H1 (cell line): Measurements from ENCODE around the gene EFEMP2. TPM values are rescaled to one million over a fixed set of nuclear protein-coding genes. Genes with fewer than 3 reads are reported as not detected.

Experiments
- CTCF ChIA-PET: fragments of 300-600 bp; sonication (Branson Sonifier 250); formaldehyde crosslinking; loops from one replicate; lab custom pipeline; 2021; ENCODE audit not compliant: partially characterized antibody; lab: Charles Lee
- POLR2A ChIA-PET: fragments of 300-600 bp; sonication (Branson Sonifier 250); formaldehyde crosslinking; loops from one replicate; lab custom pipeline; 2021; ENCODE audit warnings: inconsistent platforms; ENCODE audit not compliant: partially characterized antibody; lab: Charles Lee
- DNase-seq, 2 experiments: peaks; one replicate each; pipeline versions ENCODE4 v3.0.0 to v3.0.0-alpha.2; 2010 to 2022; ENCODE audit warnings: low spot score in 2 of 2, low read depth in 1 of 2, mixed read lengths in 1 of 2
- FAIRE-seq: peaks from 2 replicates; lab custom pipeline; 2011; peaks lifted over from hg19 to GRCh38; lab: Jason Lieb, UNC
- H2AFZ ChIP-seq: 2 replicates; pipeline ENCODE4 v1.8.1; 2012; ENCODE audit warnings: low read length, inconsistent platforms
- H2AK5ac ChIP-seq: 2 replicates; pipeline ENCODE4 v1.6.1; 2013; ENCODE audit warnings: low read depth, low read length
- H2BK120ac ChIP-seq: replicated peaks from 2 replicates; pipeline ENCODE3; 2013; ENCODE audit warnings: low read depth, low read length, inconsistent platforms
- H2BK12ac ChIP-seq: 2 replicates; pipeline ENCODE4 v1.6.1; 2013; ENCODE audit warnings: low read depth, low read length
- H2BK15ac ChIP-seq: 2 replicates; pipeline ENCODE4 v1.6.1; 2013; ENCODE audit warnings: low read length
- H2BK20ac ChIP-seq: 2 replicates; pipeline ENCODE4 v1.6.1; 2013; ENCODE audit warnings: low read length
- H2BK5ac ChIP-seq: 2 replicates; pipeline ENCODE4 v1.6.1; 2013; ENCODE audit warnings: low read depth, low read length
- H3K14ac ChIP-seq: 2 replicates; pipeline ENCODE4 v1.6.1; 2013; ENCODE audit warnings: inconsistent platforms; ENCODE audit not compliant: insufficient read length
- H3K18ac ChIP-seq: 2 replicates; pipeline ENCODE4 v1.6.1; 2013; ENCODE audit warnings: low read length; ENCODE audit errors: extremely low read depth
- H3K23ac ChIP-seq: 2 replicates; pipeline ENCODE4 v1.6.1; 2013; ENCODE audit warnings: inconsistent platforms; ENCODE audit not compliant: insufficient read length
- H3K23me2 ChIP-seq: 2 replicates; pipeline ENCODE4 v1.6.1; 2013; ENCODE audit warnings: low read depth, low read length
- H3K27ac ChIP-seq: 2 replicates; pipeline ENCODE4 v1.6.1; 2011; ENCODE audit warnings: low read depth, low read length, inconsistent platforms
- H3K27me3 ChIP-seq, 4 experiments: replicated peaks in 1 of 4; 1 replicate in 1 of 4; 2 replicates in 3 of 4; pipeline versions ENCODE4 v1.6.1 to v1.8.1; 2011 to 2013; ENCODE audit warnings: low read length in 3 of 4, mild to moderate bottlenecking in 3 of 4, inconsistent platforms in 2 of 4, mixed read lengths in 2 of 4, moderate library complexity in 1 of 4; ENCODE audit not compliant: control insufficient read depth in 3 of 4, insufficient read depth in 3 of 4; ENCODE audit errors: extremely low read depth in 1 of 4
- H3K36me3 ChIP-seq, 4 experiments: 2 replicates each; pipeline versions ENCODE4 v1.6.1 to v1.8.1; 2011 to 2013; ENCODE audit warnings: mild to moderate bottlenecking in 4 of 4, low read length in 3 of 4, moderate library complexity in 2 of 4, control low read depth in 1 of 4, inconsistent platforms in 1 of 4; ENCODE audit not compliant: insufficient read depth in 4 of 4, control insufficient read depth in 2 of 4
- H3K4ac ChIP-seq: replicated peaks from 2 replicates; pipeline ENCODE3; 2013; ENCODE audit warnings: low read length, low read depth, mixed read lengths, inconsistent platforms; ENCODE audit not compliant: insufficient read length
- H3K4me1 ChIP-seq, 4 experiments: replicated peaks in 1 of 4; 1 replicate in 1 of 4; 2 replicates in 3 of 4; pipeline versions ENCODE4 v1.6.1 to v1.8.1; 2011 to 2013; ENCODE audit warnings: low read length in 3 of 4, inconsistent platforms in 2 of 4, mixed read lengths in 1 of 4; ENCODE audit not compliant: insufficient read depth in 4 of 4, control insufficient read depth in 3 of 4
- H3K4me2 ChIP-seq, 2 experiments: 2 replicates each; pipeline versions ENCODE4 v1.6.1 to v1.8.1; 2011 to 2013; ENCODE audit warnings: low read depth in 2 of 2, low read length in 2 of 2, control low read depth in 1 of 2, inconsistent platforms in 1 of 2, mild to moderate bottlenecking in 1 of 2; ENCODE audit not compliant: insufficient read depth in 1 of 2
- H3K4me3 ChIP-seq, 4 experiments: fragments of 200-600, 300-600 bp in 1 of 4; sonication (generic), shearing (Covaris generic), sonication (Bioruptor Twin) in 1 of 4; 2 replicates each; pipeline versions ENCODE4 v1.5.1 to v1.8.1; 2011 to 2016; ENCODE audit warnings: low read length in 4 of 4, low read depth in 3 of 4, control low read depth in 2 of 4, inconsistent platforms in 2 of 4, mild to moderate bottlenecking in 2 of 4, mixed read lengths in 1 of 4, moderate library complexity in 1 of 4; ENCODE audit not compliant: insufficient read depth in 2 of 4; ENCODE audit errors: extremely low read depth in 1 of 4
- H3K56ac ChIP-seq: replicated peaks from 2 replicates; pipeline ENCODE3; 2013; ENCODE audit warnings: low read depth, mild to moderate bottlenecking, mixed read lengths, low read length, inconsistent platforms; ENCODE audit not compliant: insufficient read length
- H3K79me1 ChIP-seq: 2 replicates; pipeline ENCODE4 v1.6.1; 2013; ENCODE audit warnings: low read depth, low read length, control low read depth
- H3K79me2 ChIP-seq, 2 experiments: 2 replicates each; pipeline versions ENCODE4 v1.6.1 to v1.8.1; 2012 to 2013; ENCODE audit warnings: low read length in 2 of 2, mild to moderate bottlenecking in 2 of 2, inconsistent platforms in 1 of 2; ENCODE audit not compliant: insufficient read depth in 2 of 2, control insufficient read depth in 1 of 2
- H3K9ac ChIP-seq, 4 experiments: replicated peaks in 1 of 4; 1 replicate in 1 of 4; 2 replicates in 3 of 4; pipeline versions ENCODE4 v1.6.1 to v1.8.1; 2011 to 2013; ENCODE audit warnings: low read depth in 3 of 4, low read length in 3 of 4, control low read depth in 2 of 4, mild to moderate bottlenecking in 2 of 4, moderate library complexity in 2 of 4, inconsistent platforms in 1 of 4; ENCODE audit errors: extremely low read depth in 1 of 4
- H3K9me3 ChIP-seq, 2 experiments: 2 replicates each; pipeline versions ENCODE4 v1.6.1 to v1.8.1; 2012 to 2013; ENCODE audit warnings: mild to moderate bottlenecking in 2 of 2, moderate library complexity in 2 of 2, control low read depth in 1 of 2, inconsistent platforms in 1 of 2, low read depth in 1 of 2, low read length in 1 of 2, mixed read lengths in 1 of 2; ENCODE audit not compliant: insufficient read depth in 2 of 2
- H4K20me1 ChIP-seq, 2 experiments: replicated peaks in 1 of 2; 2 replicates each; pipeline versions ENCODE3 to v1.8.1; 2011 to 2013; ENCODE audit warnings: inconsistent platforms in 2 of 2, low read length in 2 of 2, mild to moderate bottlenecking in 1 of 2; ENCODE audit not compliant: insufficient read depth in 2 of 2, control insufficient read depth in 1 of 2
- H4K5ac ChIP-seq: 2 replicates; pipeline ENCODE4 v1.6.1; 2013; ENCODE audit warnings: low read length, low read depth, mixed read lengths, inconsistent platforms; ENCODE audit not compliant: insufficient read length
- H4K8ac ChIP-seq: 2 replicates; pipeline ENCODE4 v1.8.0; 2013; ENCODE audit warnings: mild to moderate bottlenecking, moderate library complexity, low read length, inconsistent platforms; ENCODE audit not compliant: insufficient read depth; ENCODE audit errors: extremely low read depth
- H4K91ac ChIP-seq: replicated peaks from 2 replicates; pipeline ENCODE3; 2013; ENCODE audit warnings: low read length, mixed read lengths, inconsistent platforms; ENCODE audit not compliant: insufficient read length
- POLR2A ChIP-seq, 2 experiments: IDR thresholded peaks; 1 replicate in 1 of 2; 2 replicates in 1 of 2; pipeline ENCODE4 v1.6.1; 2011; ENCODE audit warnings: low read depth in 2 of 2, low read length in 2 of 2, mild to moderate bottlenecking in 2 of 2; ENCODE audit errors: control extremely low read depth in 1 of 2
- SUZ12 ChIP-seq: fragments of 200-600 bp; sonication (generic); IDR thresholded peaks from 2 replicates; pipeline ENCODE4 v1.6.1; 2012; ENCODE audit warnings: mild to moderate bottlenecking, inconsistent platforms, low read length, moderate library complexity, mixed read lengths
- WGBS, 2 experiments: shearing (Covaris generic) in 1 of 2; methylation state at CpG; one replicate each; pipeline versions ENCODE4 v1.1.6 to v1.1.7; 2013 to 2015; ENCODE audit warnings: low lambda C conversion rate in 2 of 2, mixed read lengths in 2 of 2, inconsistent platforms in 1 of 2, low coverage in 1 of 2, missing lambda C conversion rate in 1 of 2; ENCODE audit not compliant: insufficient replicate concordance in 2 of 2, insufficient coverage in 1 of 2, insufficient read length in 1 of 2; ENCODE audit errors: extremely low coverage in 1 of 2, missing lambda C conversion rate in 1 of 2; 5-methylcytosine and 5-hydroxymethylcytosine counted together
- polyA plus RNA-seq, 7 experiments: library from polyadenylated mRNA; depleted of rRNA in 3 of 7; stranded (reverse) in 5 of 7; unstranded in 2 of 7; fragments of >200 nt in 5 of 7; fragments of 200-250 nt in 2 of 7; gene quantifications; 1 replicate in 5 of 7; 2 replicates in 1 of 7; 4 replicates in 1 of 7; pipeline versions ENCODE4 v1.2.1 to v1.2.3, GENCODE V29; 2011 to 2013; ENCODE audit warnings: missing spikeins in 2 of 7, mixed read lengths in 2 of 7
- total RNA-seq: library from RNA; stranded (reverse); fragmentation: NEBNext Ultra II Directional; extraction: Animal tissue kit (Norgen Biotek cat#: 25700); gene quantifications from 2 replicates; pipeline ENCODE4 v1.2.1, GENCODE V29; 2021

EFEMP2 gene
- total and polyA plus RNA-seq, 2 of the 8 experiments (the other 6 are each of a cell fraction or from before 2014, with no cell fraction given), result 8.8 to 17.2 TPM

GRCh38 chr11:65880027-65880426 is 7.4 kb upstream of the EFEMP2 start:
- no peak overlapping the region for H2BK15ac ChIP-seq
- H3K14ac ChIP-seq, result no peak overlapping the region
- H3K36me3 ChIP-seq, result peaks cover 5 to 16% (median 12%) of the 10 kb centered on the region in 4 experiments; a peak in 7 of 8 replicates
- H4K91ac ChIP-seq, result no peak overlapping the region
- H2BK12ac ChIP-seq, result no peak overlapping the region
- no peak overlapping the region for H3K4ac ChIP-seq
- H3K23ac ChIP-seq, result no peak overlapping the region
- 80% methylated on average over 7 of the region's 7 CpGs; no CpG with 5 or more reads in 1 of the 2 experiments for WGBS, 2 experiments
- ChIA-PET POLR2A (interaction anchor here (0.7 to 39.7 kb wide), 4 partner anchors 24 to 242 kb away, joined by 3 to 1071 read pairs (median 4); partner anchors contain the start of genes CFL1, EFEMP2, MUS81 and SIPA1), CTCF (interaction anchor here (0.6 to 19.6 kb wide), 8 partner anchors 7 to 252 kb away, joined by 3 to 283 read pairs (median 22); partner anchors contain the start of genes CCDC85B, FIBP and MUS81)
- H2BK120ac ChIP-seq, result no peak overlapping the region
- no peak overlapping the region for H3K9ac ChIP-seq
- peaks cover 0 to 3% (median 0%) of the 10 kb centered on the region in 4 experiments; a peak in 1 of 7 replicates for H3K27me3 ChIP-seq
- no peaks in the 10 kb centered on the region for H3K79me1 ChIP-seq
- H4K5ac ChIP-seq, result no peak overlapping the region
- H3K4me1 ChIP-seq, result peaks cover 0 to 2% (median 0%) of the 10 kb centered on the region in 4 experiments; a peak in 1 of 7 replicates
- H3K4me2 ChIP-seq, result no peak overlapping the region
- H3K18ac ChIP-seq, result no peak overlapping the region
- no peak overlapping the region for H3K56ac ChIP-seq
- H4K8ac ChIP-seq, result no peak overlapping the region
- peaks cover 5 to 6% of the 10 kb centered on the region in 2 experiments for H4K20me1 ChIP-seq
- no peaks in the 10 kb centered on the region for H3K9me3 ChIP-seq
- DNase-seq, result no peak
- H3K23me2 ChIP-seq, result no peaks in the 10 kb centered on the region
- no peak overlapping the region for H2BK20ac ChIP-seq
- H3K27ac ChIP-seq, result no peak overlapping the region
- H2AFZ ChIP-seq, result no peak overlapping the region
- H3K4me3 ChIP-seq, result no peak overlapping the region
- no peak overlapping the region for H2AK5ac ChIP-seq
- no peaks in the 10 kb centered on the region for H3K79me2 ChIP-seq
- no peak for TF ChIP-seq POLR2A (IDR thresholded peaks at IDR 0.05; ENCODE audit: control extremely low read depth in 1 of 2, low read depth in 2 of 2, low read length in 2 of 2)
- TF ChIP-seq SUZ12, result no peak
- H2BK5ac ChIP-seq, result no peak overlapping the region
- FAIRE-seq, result no peak
